ENCODE data around the gene COX14. TPM values are rescaled to one million over a fixed set of nuclear protein-coding genes. Genes with fewer than 3 reads are reported as not detected.

Gene COX14
- 10 to 100 TPM; 44.7 to 54.3 TPM for total RNA-seq
- long read RNA-seq, donor 1, partial matches to known transcripts = 0 of 4 reads
- long read RNA-seq, donor 1, other reads (novel, unspliced or antisense) = 0 of 4 reads
- long read RNA-seq, donor 2, transcript COX14-203 (2 exons, 739 nt) = major isoform, 7 of 7 reads
- long read RNA-seq, donor 2, partial matches to known transcripts = 0 of 7 reads
- long read RNA-seq, donor 2, other reads (novel, unspliced or antisense) = 0 of 7 reads

DNA sequence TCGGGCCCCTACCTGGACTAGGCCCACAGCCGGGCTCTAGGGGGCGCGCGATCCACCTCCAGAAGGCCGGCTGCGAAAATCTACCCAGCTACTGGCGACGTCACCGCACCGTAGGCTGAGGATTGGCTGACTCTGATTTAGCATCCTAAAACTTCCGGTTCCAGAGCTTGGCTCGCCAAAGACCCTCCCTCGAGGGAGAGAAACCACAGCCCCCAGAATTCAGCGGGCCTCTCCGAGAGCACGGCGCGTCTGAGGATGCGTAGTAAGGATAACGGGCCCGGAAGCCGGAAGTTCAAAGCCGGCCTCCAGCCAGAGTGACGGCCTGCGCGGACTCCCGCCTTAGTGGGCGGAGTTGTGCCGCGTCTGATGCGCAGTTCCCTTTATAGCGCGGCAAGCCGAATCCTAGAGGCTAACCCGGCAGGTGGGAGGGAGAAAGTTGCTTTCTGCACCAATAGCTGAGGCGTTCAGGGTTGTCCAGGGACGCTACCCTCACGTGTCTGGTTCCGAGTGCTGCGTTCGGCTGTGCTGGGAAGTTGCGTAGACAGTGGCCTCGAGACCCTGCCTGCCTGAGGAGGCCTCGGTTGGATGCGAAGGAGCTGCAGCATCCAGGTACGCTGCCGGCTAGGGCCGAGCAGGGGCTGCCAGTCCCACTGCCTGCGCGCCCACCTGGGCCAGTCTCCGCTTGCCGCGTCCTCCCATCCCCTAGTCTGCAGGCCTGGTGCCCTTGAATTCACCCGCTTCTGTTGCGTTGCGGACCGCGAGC, at the start of gene COX14:
Gene COX14, plus strand, starts transcription at position 544 of the 763 bp plus-strand sequence. CDS start 7,808 bp downstream, outside the sequence.
- intact Hi-C loops (cut with DNase I) = no loop called here
- DNase-seq (ENCODE audit: low spot score) = peak; percentile 100

DNA sequence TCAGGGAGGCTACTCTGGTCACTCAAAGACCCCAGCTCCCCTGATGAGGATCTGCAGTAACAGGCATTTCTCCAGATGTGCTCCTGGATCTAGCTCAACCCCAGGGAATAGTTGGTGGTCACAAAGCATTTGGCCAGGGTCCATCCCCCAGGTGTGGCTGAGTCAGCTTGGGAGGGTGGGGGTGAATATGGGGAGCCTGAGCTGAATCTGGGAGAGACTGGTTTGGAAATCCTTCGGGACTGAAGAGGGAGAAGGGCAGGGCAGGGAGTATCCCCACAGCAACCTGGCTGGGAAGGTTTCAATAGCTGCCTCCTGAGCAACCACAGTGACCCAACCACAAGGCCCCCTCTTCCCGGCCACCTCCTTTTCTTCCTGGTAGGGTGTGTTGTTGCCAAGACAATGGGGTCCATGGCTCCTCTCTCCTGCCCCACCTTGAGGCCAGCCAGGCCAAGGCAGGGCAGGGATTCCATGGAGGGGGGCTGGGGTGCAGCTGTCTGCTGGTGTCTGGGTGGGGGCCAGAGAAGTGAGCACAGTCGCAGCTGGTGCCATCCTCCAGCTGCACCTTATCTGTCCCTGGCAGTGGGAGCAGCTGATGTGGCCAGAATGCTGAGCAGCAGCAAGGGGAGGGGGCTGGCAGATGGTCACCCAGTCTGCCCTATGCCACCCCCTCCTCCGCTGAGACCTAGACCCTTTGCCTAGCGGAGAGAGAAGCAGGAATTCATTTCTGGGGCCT, 49.1 kb upstream of the COX14 start:
- DNase-seq (ENCODE audit: low spot score) = no peak
- intact Hi-C loops (cut with DNase I) = no loop called here

DNA sequence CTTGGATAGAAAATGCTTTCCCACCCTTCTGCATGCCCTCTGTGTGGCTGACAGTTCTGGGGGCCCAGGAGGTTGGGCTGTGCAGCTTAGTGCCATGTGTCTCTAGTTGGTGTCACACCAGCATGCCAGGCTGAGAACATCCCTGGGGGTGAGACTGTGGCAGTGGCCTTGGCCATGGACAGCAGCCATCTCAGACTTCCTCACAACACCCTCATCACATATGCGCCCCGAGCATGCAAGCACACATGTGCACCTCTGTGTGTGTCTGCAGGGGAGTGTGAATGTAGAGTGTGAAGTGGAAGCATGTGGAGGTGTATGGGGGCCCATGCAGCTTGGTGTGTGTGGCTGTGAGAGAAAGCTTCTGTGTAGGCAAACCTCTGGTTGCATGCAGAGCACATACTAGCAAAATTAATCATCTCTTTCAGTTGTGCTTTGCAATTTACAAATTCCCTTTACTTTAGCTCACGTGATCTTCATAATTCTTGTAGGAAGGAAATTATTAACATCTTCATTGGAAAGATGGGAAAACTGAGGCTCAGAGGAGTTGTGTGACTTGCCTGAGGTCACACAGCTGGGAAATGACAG, 46.2 kb upstream of the COX14 start:
- intact Hi-C loops (cut with DNase I) = no loop called here

DNA sequence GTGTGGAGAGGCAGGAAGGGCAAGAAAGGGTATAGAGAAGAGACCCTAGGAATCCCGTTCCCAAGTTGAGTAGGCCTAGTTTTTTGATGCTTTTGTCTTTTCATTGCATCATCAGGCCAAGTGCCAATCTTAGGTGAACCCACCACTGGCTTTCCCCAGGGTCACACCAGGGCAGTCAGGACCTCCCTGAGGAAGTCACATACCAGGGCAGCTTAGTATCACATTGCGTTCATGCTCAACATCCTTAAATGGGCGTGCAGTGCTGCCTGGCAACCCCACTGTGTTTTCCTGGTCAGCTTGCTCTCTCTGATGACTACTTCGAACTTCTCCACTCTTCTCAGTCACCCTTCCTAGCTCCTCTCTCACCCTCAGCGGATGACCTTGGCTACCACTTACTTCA, 45.6 kb upstream of the COX14 start:
- intact Hi-C loops (cut with DNase I) = no loop called here
- DNase-seq (ENCODE audit: low spot score) = no peak

More for the DNA sequence above, 46.2 kb upstream of the COX14 start:
- DNase-seq (ENCODE audit: low spot score) = no peak

DNA sequence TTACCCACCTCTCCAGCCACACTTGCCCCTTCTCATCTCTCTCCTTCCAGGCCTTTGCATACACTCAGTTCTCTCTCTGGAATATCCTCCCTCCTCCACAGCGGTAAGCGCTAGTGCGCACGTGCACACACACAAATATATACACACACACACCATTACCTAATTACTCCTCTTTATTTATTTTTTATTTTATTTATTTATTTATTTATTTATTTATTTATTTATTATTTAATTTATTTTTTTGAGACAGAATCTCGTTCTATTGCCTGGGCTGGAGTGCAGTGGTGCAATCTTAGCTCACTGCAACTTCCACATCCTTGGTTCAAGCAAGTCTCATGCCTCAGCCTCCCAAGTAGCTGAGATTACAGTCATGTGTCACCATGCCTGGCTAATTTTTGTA, 43.0 kb upstream of the COX14 start:
- intact Hi-C loops (cut with DNase I) = no loop called here
- no peak for DNase-seq (ENCODE audit: low spot score)

DNA sequence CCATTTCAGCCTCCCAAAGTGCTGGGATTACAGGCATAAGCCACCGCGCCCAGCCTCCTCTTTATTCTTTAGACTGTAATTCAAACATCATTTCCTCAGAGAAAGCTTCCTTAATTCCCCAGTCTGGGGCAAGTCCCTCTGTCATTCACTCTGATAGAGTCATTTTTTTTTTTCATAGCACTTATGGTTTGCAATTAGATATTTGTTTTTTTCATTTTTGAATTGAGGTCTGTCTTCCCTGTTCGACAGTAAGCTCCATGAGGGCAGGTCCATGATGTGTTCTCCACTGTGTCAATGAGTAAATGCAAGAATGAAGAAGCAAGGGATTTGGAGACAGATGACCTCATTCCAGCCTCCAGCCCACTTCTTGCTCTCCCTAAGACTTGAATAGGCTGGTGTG, 42.5 kb upstream of the COX14 start:
- intact Hi-C loops (cut with DNase I) = no loop called here
- DNase-seq (ENCODE audit: low spot score) = no peak

DNA sequence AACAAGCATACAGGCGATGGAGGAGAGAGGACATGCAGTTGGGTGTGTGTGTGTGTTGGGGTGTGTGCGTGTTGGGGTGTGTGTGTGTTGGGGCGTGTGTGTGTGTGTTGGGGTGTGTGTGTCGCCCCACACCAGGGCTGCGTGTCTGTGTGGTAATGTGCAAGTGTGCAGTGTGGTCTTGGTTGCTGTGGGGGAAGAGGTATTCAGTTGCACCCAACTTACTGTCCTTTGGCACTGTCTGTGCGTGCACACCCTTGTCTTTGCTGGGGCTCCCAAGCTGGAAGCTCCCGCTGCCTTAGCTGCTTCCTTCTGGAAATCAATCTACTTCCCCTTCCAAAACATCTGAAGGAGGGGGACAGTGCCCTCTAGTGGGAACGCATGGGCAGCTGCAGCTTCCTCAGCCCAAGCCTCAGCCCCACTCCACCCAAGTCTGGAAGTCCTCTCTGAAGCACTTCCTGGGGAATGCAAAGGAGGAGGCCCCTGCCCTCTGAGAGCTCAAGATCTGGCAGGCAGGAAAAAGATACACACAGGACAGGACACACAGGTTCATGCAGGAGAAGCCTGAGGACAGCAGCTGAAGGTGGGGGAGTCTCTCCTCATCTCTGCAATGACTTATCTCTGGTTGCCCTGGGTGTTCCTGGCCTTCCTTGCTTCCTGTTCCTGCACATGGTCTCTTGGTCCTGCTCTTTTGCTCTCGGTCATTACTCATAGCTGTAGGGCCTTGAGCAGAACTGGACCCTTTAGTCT, 41.5 kb upstream of the COX14 start:
- DNase-seq (ENCODE audit: low spot score) = peak; percentile 95
- intact Hi-C loops (cut with DNase I) = loop anchor here (10.0 kb wide), 2 partner anchors 244 to 254 kb away; no protein-coding TSS in a partner anchor

DNA sequence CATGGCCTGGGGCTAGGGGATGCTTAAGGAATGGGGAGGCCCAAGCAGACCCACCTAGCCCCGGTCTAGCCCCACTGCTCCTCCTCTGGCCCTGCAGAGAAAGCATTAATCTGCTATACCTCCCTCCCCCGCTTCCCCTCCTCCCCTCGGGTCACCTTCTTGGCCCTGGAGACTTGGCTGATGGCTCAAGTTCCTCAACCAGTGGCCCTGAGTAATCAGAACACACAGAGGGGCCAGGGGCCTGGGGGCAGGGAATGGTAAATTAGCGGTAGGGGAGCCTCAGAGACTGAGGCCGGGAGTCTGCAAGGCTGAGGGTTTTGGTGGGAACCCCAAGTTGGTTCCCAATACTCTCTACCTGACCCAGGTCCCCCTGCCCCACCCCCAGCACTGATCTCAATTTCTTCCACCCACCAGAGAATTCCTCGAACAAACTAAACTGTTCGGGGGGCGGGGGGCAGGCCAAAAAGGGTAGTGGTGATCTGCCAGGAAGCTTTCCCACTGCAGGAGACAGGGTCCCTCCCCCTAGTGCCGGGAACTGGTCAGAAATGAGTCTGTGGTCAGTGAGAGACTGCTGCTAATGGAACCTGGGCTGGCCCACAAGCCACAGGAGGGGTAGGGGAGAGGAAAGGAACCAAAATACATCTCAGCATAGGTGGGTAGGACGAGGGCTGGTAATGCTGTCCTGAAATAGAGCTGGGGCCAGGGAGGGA, 39.7 kb upstream of the COX14 start:
- intact Hi-C loops (cut with DNase I) = loop anchor here (10.0 kb wide), 2 partner anchors 242 to 252 kb away; no protein-coding TSS in a partner anchor
- DNase-seq (ENCODE audit: low spot score) = peak; percentile 50

DNA sequence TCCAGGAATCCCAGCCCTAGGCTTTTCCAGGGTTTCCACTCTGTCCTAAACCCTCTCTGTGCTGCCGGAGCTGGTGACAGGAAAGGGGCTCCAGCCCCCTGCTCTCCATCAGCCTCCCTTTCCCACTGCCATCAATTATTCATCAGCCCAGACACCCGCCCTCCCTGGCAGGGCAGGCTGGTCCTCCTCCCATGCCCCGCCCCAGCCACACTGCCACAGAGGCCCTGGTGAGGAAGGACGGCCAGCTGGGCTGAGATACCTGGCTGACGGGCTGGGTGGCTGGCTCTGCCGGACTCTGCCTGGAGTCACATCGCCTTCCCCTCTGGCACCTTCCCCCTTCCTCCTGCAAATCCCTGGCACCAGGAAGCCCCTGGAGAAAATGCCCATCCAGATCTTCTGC, 38.8 kb upstream of the COX14 start:
- peak; percentile 66 for DNase-seq (ENCODE audit: low spot score)
- intact Hi-C loops (cut with DNase I) = loop anchor here (10.0 kb wide), 2 partner anchors 242 to 252 kb away; no protein-coding TSS in a partner anchor

DNA sequence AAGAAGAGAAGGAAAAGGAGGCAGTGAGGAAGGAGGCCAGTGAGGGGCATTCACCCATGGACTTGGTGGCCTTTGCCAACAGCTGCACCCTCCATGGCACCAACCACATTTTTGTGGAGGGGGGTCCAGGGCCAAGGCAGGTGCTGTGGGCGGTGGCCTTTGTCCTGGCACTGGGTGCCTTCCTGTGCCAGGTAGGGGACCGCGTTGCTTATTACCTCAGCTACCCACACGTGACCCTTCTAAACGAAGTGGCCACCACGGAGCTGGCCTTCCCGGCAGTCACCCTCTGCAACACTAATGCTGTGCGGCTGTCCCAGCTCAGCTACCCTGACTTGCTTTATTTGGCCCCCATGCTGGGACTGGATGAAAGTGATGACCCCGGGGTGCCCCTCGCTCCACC, 38.3 kb upstream of the COX14 start:
- peak; percentile 55 for DNase-seq (ENCODE audit: low spot score)
- intact Hi-C loops (cut with DNase I) = loop anchor here (10.0 kb wide), 2 partner anchors 241 to 251 kb away; no protein-coding TSS in a partner anchor

DNA sequence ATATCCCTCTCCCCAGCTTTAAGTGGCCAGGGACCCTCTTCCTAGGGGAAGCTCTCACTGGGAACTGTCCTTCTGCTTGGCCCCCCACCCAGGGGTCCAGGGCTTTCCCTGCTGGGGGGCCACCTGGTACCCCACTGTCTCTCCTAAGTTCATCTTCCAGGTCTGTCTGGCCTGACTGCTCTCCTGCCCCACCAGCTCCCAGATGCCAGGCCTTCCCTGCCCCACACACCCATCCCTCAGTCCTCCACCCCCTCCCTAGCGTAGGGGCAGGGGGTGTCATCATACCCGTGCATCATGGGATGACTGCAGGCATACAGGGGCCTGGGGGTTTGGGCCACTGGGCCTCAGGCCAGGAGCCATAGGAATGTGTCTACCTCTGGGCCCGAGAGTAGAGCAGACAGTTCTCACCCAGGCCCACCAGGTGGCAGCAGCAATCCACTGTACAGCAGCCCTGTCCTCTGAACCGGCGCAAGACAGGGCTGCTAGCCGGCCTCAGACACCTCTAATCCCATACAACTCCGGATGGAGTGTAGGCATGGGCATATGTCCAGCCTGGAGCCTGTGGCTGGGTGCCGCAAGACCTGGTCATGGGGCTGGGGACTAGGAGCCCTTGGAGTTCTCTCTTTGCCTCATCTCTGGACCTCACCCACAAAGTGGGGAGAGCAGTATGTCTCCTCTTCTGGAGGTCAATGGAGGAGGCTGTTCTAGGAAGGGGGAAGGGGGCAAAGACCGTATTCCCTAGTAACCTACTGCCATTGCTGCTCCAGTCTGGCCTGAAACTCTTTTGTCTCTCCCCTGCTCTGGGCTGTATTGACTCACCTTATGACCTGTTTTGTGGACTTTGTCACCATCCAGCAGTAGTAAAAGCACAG, 36.9 kb upstream of the COX14 start:
- peak; percentile 94 for DNase-seq (ENCODE audit: low spot score)
- intact Hi-C loops (cut with DNase I) = loop anchor here (5.0 to 10.0 kb wide), 3 partner anchors 97 to 250 kb away; no protein-coding TSS in a partner anchor

DNA sequence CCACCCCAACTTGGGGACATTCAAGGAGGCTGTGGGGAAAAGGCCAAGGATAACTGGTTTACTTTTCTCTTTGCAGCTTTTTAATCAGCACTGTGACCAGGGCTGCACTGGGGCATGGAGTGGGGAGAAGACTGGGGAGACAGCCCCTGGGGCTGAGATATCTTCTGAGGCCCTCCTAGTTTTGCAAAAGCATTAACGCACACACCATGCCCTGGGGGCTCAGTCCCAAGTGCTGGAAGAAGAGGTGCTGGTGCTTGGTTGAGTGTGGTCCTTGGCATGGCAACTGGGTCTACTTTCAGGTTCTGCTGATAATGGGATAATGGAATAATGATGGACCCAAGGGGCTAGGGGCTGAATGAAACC, 36.2 kb upstream of the COX14 start:
- intact Hi-C loops (cut with DNase I) = loop anchor here (5.0 to 10.0 kb wide), 3 partner anchors 97 to 249 kb away; no protein-coding TSS in a partner anchor
- no peak for DNase-seq (ENCODE audit: low spot score)

DNA sequence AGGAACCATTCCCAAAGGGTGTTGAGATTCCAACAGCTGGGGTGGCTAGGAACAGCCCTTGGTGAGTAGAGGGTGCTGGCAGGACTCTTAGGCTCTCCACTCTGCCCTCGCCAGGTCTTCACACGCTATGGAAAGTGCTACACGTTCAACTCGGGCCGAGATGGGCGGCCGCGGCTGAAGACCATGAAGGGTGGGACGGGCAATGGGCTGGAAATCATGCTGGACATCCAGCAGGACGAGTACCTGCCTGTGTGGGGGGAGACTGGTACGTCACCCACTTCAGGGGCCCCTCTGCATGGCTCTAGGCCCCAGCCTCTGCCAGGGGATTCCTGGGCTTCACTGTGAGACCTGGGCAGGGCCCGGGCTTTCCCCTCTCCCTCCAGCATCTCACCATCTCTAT, 34.9 kb upstream of the COX14 start:
- DNase-seq (ENCODE audit: low spot score) = peak; percentile 68
- intact Hi-C loops (cut with DNase I) = loop anchor here (5.0 to 10.0 kb wide), 3 partner anchors 95 to 248 kb away; no protein-coding TSS in a partner anchor

DNA sequence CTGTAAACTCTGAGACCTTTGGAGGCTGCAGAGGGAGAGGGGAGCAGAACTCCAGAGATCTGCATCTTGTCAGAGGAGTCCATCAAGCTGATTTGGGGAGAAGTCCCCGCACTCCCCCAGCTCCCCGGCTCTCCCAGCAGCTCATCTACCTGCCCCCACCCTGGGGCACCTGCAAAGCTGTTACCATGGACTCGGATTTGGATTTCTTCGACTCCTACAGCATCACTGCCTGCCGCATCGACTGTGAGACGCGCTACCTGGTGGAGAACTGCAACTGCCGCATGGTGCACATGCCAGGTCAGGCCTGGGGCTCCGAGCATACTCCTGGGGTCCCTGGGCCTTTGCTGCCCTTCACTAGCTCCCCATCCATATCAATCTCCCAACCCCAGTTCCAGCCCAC, 33.8 kb upstream of the COX14 start:
- intact Hi-C loops (cut with DNase I) = loop anchor here (5.0 to 10.0 kb wide), 3 partner anchors 94 to 247 kb away; no protein-coding TSS in a partner anchor
- DNase-seq (ENCODE audit: low spot score) = peak; percentile 71

DNA sequence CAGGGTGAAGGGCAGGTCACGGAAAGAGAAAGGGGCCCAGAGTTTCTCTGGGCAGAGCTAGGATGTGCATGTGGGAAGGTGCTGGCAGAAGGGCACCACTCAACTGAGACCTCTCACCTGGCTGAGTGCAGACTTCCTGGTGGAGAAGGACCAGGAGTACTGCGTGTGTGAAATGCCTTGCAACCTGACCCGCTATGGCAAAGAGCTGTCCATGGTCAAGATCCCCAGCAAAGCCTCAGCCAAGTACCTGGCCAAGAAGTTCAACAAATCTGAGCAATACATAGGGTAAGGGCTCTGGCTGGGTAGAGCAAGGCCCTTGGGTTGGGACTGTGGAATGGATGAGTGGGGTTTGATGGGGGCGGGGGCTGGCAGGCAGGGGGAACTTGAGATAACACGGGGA, 32.3 kb upstream of the COX14 start:
- no peak for DNase-seq (ENCODE audit: low spot score)
- intact Hi-C loops (cut with DNase I) = loop anchor here (5.0 to 10.0 kb wide), 3 partner anchors 93 to 245 kb away; no protein-coding TSS in a partner anchor

DNA sequence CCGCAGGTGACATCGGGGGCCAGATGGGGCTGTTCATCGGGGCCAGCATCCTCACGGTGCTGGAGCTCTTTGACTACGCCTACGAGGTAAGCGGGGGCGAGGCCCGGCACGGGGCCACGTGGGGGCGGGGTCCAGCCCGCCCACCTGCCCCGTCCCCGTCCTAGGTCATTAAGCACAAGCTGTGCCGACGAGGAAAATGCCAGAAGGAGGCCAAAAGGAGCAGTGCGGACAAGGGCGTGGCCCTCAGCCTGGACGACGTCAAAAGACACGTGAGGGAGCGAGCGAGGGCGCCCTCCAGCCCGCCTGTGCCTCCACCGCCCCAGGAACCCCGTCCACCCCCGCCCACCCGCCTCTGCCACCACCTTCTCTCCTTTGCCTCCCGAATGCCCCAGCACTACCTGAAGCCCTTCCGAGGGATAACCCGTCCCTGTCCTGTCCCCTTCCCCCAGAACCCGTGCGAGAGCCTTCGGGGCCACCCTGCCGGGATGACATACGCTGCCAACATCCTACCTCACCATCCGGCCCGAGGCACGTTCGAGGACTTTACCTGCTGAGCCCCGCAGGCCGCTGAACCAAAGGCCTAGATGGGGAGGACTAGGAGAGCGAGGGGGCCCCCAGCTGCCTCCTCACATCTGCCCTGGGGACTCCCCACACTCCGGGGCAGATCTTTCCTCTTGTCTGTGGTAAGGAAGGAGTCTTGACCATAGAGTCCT, 30.8 kb upstream of the COX14 start:
- intact Hi-C loops (cut with DNase I) = no loop called here
- DNase-seq (ENCODE audit: low spot score) = peak; percentile 78

Measured in posterior vena cava (tissue), 2 donors.